OCI-LY3 (cell line): Measurements from ENCODE around the gene F12.

Source experiments
- CTCF ChIP-seq: fragments of 200-600, 300-600 bp; sonication (generic); IDR thresholded peaks from 2 replicates; pipeline ENCODE4 v1.5.1; 2014; ENCODE audit warnings: antibody characterized with exemption, low read length, low read depth
- EZH2phosphoT487 ChIP-seq: fragments of 200-600 bp; shearing (Covaris generic); IDR thresholded peaks from 2 replicates; pipeline ENCODE4 v1.6.1; 2018; ENCODE audit warnings: antibody characterized with exemption, mixed run types, low read depth

- TF ChIP-seq CTCF (no peak), EZH2phosphoT487 (no peak)
Measured at GRCh38 chr5:177372034-177372896, 37.1 kb downstream of the F12 start.
